ENCODE results near the gene AP2A1. TPM values are rescaled to one million over a fixed set of nuclear protein-coding genes. Genes with fewer than 3 reads are reported as not detected.
"Not testable (repeated sequence)": the region's sequence is repeated elsewhere in the genome, so short reads cannot be mapped to it uniquely, and the experiment has no call there.

AP2A1 gene
- 10 to 100 TPM; 55.5 to 56.2 TPM for total RNA-seq
- 1 to 10 TPM; 2.6 to 9.5 TPM for polyA plus RNA-seq

DNA sequence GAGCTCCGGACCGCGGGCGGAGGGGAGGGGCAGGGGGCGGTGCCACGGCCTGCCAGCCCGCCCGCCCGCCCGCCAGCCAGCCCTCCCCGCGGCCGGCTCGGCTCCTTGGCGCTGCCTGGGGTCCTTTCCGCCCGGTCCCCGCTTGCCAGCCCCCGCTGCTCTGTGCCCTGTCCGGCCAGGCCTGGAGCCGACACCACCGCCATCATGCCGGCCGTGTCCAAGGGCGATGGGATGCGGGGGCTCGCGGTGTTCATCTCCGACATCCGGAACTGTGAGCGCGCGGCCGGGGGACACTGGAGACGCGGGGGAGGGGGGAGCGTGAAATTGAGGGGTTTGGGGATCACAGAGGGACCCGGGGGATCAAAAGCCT, at the start of gene AP2A1:
Gene AP2A1 (plus strand): TSS at position 72 of the 370 bp plus-strand sequence. CDS start 133 bp downstream, at position 205.
- peak within 1 kb of the TSS; percentile 79 to 88 for H3K4me3 ChIP-seq (ENCODE audit: low read length in 2 of 2)
- H3K4me1 ChIP-seq (ENCODE audit: insufficient read depth, low read length) = peaks cover 36% of the 10 kb centered on the region
- no peaks in the 10 kb centered on the region for H3K9me3 ChIP-seq (ENCODE audit: control insufficient read depth in 1 of 2, low read length in 2 of 2)
- Mint-ChIP-seq H3K4me1 (peaks cover 33 to 48% (median 37%) of the 10 kb centered on the region in 4 donors), H3K27ac (peak within 1 kb of the TSS; percentile 85 to 97 (median 96)), H3K4me3 (peak within 1 kb of the TSS; percentile 92 to 99 (median 94)), H3K27me3 (no peaks in the 10 kb centered on the region), H3K36me3 (peaks cover 11 to 18% of the 10 kb centered on the region in 2 donors), H3K9me3 (no peaks in the 10 kb centered on the region)
- POLR2A ChIA-PET (ENCODE audit: partially characterized antibody) = interaction anchor here (0.7 to 3.5 kb wide), 16 partner anchors 43 to 1796 kb away, joined by 3 to 24 read pairs (median 4); partner anchors contain the start of genes AKT1S1, ATF5, FUZ and MED25
- intact Hi-C loops (cut with micrococcal nuclease) = loop anchor here (1.0 to 5.0 kb wide), 10 partner anchors 42 to 1322 kb away; partner anchors contain the start of genes AKT1S1, FUZ, GRWD1 and PNKP
- H3K27me3 ChIP-seq (ENCODE audit: insufficient read depth, low read length) = no peaks in the 10 kb centered on the region
- no peak for DNase-seq
- CTCF ChIA-PET (ENCODE audit: partially characterized antibody) = interaction anchor here (1.0 to 2.1 kb wide), 3 partner anchors 49 to 95 kb away, joined by 3 to 8 read pairs (median 3); no protein-coding TSS in a partner anchor
- H3K36me3 ChIP-seq (ENCODE audit: insufficient read depth, low read length) = no peaks in the 10 kb centered on the region
- peak within 1 kb of the TSS; percentile 80 for H3K27ac ChIP-seq (ENCODE audit: low read depth, low read length)

DNA sequence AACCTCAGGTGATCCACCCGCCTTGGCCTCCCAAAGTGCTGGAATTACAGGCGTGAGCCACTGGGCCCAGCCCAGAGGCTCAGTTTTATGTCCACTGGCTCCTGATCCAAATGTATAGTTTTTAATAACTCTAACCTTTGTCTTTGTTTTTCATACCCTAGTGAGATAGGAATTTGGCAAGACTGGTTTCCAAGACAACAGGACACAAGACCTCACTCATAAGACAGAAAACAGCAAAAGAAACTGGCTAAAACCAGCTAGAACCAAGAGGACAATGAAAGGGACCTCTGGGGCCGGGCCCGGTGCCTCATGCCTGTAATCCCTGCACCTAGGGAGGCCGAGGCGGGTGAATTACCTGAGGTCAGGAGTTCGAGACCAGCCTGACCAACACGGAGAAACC, 48.3 kb upstream of the AP2A1 start:
- peaks cover 3 to 11% of the 10 kb centered on the region in 2 donors for H3K36me3 Mint-ChIP-seq
- H3K27ac Mint-ChIP-seq = peak overlapping the region in 5 of 7 donors; percentile 25 to 98 (median 79)
- H3K27ac ChIP-seq (ENCODE audit: low read depth, low read length) = no peak overlapping the region
- POLR2A ChIA-PET (ENCODE audit: partially characterized antibody) = interaction anchor here (0.7 to 2.5 kb wide), 10 partner anchors 41 to 605 kb away, joined by 3 to 15 read pairs (median 5); partner anchors contain the start of genes AP2A1, BCL2L12, FUZ and IRF3
- intact Hi-C loops (cut with micrococcal nuclease) = loop anchor here (5.0 kb wide), 1 partner anchor 159 kb away; the partner anchor contains the start of genes AKT1S1 and TBC1D17
- H3K36me3 ChIP-seq (ENCODE audit: insufficient read depth, low read length) = no peaks in the 10 kb centered on the region
- H3K27me3 ChIP-seq (ENCODE audit: insufficient read depth, low read length) = no peaks in the 10 kb centered on the region
- peak overlapping the region in 6 of 8 donors; percentile 15 to 96 (median 49) for H3K4me3 Mint-ChIP-seq
- no peaks in the 10 kb centered on the region for H3K9me3 ChIP-seq (ENCODE audit: control insufficient read depth in 1 of 2, low read length in 2 of 2)
- CTCF ChIA-PET (ENCODE audit: partially characterized antibody) = interaction anchor here (1.1 to 1.7 kb wide), 8 partner anchors 10 to 172 kb away, joined by 3 to 10 read pairs (median 5); no protein-coding TSS in a partner anchor
- peaks cover 12% of the 10 kb centered on the region for H3K4me1 ChIP-seq (ENCODE audit: insufficient read depth, low read length)
- H3K4me1 Mint-ChIP-seq = peaks cover 7 to 12% (median 10%) of the 10 kb centered on the region in 4 donors
- no peaks in the 10 kb centered on the region for H3K27me3 Mint-ChIP-seq
- H3K4me3 ChIP-seq (ENCODE audit: low read length in 2 of 2) = no peak overlapping the region
- peaks cover 0 to 6% (median 0%) of the 10 kb centered on the region in 8 donors for H3K9me3 Mint-ChIP-seq
- DNase-seq = no peak

DNA sequence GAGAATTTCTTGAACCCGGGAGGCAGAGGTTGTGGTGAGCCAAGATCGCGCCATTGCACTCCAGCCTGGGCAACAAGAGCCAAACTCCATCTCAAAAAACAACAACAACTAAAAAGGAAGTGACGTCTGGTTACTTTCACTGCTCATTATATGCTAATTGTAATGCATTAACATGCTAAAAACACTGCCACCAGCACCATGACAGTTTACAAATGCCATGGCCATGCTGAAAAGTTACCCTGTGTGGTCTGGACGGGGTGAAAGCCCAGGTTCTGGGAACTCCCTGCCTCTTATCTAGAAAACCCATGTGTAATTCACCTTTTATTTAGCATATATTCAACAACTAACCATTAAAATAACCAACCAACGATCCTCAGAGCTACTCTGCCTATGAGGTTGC, 47.8 kb upstream of the AP2A1 start:
- Histone ChIP-seq H3K4me3 (ENCODE audit: low read length in 2 of 2) (no peak overlapping the region), H3K27me3 (ENCODE audit: insufficient read depth, low read length) (no peaks in the 10 kb centered on the region), H3K36me3 (ENCODE audit: insufficient read depth, low read length) (no peaks in the 10 kb centered on the region), H3K4me1 (ENCODE audit: insufficient read depth, low read length) (peaks cover 12% of the 10 kb centered on the region), H3K9me3 (ENCODE audit: control insufficient read depth in 1 of 2, low read length in 2 of 2) (no peaks in the 10 kb centered on the region), H3K27ac (ENCODE audit: low read depth, low read length) (no peak overlapping the region)
- H3K27me3 Mint-ChIP-seq = no peaks in the 10 kb centered on the region
- ChIA-PET CTCF (ENCODE audit: partially characterized antibody) (no interaction called here), POLR2A (ENCODE audit: partially characterized antibody) (interaction anchor here (1.1 kb wide), 1 partner anchor 133 kb away, joined by 3 read pairs; no protein-coding TSS in a partner anchor)
- intact Hi-C loops (cut with micrococcal nuclease) = loop anchor here (5.0 kb wide), 1 partner anchor 158 kb away; the partner anchor contains the start of genes AKT1S1 and TBC1D17
- no peak for DNase-seq
- peak overlapping the region in 7 of 8 donors; percentile 15 to 67 (median 55) for H3K4me3 Mint-ChIP-seq
- H3K4me1 Mint-ChIP-seq = peaks cover 7 to 12% (median 10%) of the 10 kb centered on the region in 4 donors
- peaks cover 0 to 6% (median 0%) of the 10 kb centered on the region in 8 donors for H3K9me3 Mint-ChIP-seq
- peak overlapping the region in 5 of 7 donors; percentile 47 to 98 (median 79) for H3K27ac Mint-ChIP-seq
- H3K36me3 Mint-ChIP-seq = peaks cover 5 to 11% of the 10 kb centered on the region in 2 donors

DNA sequence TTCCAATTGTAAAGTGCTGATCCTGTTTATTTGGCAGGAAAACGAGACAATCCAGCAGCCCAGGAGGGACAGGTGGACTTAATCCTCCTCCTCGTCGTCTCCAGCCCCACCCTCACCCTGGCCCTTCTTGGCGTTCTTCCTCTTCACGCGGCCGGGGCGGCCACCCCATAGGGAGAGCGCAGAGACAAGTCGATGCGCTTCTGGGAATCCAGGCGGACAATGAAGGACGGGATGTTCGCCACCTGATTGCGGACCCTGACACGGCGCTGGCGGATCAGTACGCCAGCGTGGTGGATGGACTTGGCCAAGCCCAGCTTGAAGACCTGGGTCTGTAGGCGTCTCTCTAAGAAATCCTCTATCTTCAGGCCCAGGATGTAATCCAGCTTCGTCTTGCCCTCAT, 47.4 kb upstream of the AP2A1 start:
- DNase-seq; H3K9me3 ChIP-seq (ENCODE audit: control insufficient read depth in 1 of 2, low read length in 2 of 2); H3K27ac ChIP-seq (ENCODE audit: low read depth, low read length); H3K36me3 ChIP-seq (ENCODE audit: insufficient read depth, low read length); H3K27me3 Mint-ChIP-seq; H3K4me3 ChIP-seq (ENCODE audit: low read length in 2 of 2); POLR2A ChIA-PET (ENCODE audit: partially characterized antibody); H3K9me3 Mint-ChIP-seq; H3K27me3 ChIP-seq (ENCODE audit: insufficient read depth, low read length): not testable (repeated sequence)
- H3K4me3 Mint-ChIP-seq = peak overlapping the region in 4 of 8 donors; percentile 15 to 67 (median 57)
- peak overlapping the region in 2 of 7 donors; percentile 50 to 79 for H3K27ac Mint-ChIP-seq
- CTCF ChIA-PET (ENCODE audit: partially characterized antibody) = interaction anchor here (0.7 kb wide), 1 partner anchor 405 kb away, joined by 3 read pairs; no protein-coding TSS in a partner anchor
- intact Hi-C loops (cut with micrococcal nuclease) = loop anchor here (5.0 kb wide), 1 partner anchor 158 kb away; the partner anchor contains the start of genes AKT1S1 and TBC1D17
- H3K36me3 Mint-ChIP-seq = peaks cover 5 to 14% of the 10 kb centered on the region in 2 donors
- H3K4me1 Mint-ChIP-seq = peaks cover 7 to 12% (median 10%) of the 10 kb centered on the region in 4 donors
- peaks cover 12% of the 10 kb centered on the region for H3K4me1 ChIP-seq (ENCODE audit: insufficient read depth, low read length)

DNA sequence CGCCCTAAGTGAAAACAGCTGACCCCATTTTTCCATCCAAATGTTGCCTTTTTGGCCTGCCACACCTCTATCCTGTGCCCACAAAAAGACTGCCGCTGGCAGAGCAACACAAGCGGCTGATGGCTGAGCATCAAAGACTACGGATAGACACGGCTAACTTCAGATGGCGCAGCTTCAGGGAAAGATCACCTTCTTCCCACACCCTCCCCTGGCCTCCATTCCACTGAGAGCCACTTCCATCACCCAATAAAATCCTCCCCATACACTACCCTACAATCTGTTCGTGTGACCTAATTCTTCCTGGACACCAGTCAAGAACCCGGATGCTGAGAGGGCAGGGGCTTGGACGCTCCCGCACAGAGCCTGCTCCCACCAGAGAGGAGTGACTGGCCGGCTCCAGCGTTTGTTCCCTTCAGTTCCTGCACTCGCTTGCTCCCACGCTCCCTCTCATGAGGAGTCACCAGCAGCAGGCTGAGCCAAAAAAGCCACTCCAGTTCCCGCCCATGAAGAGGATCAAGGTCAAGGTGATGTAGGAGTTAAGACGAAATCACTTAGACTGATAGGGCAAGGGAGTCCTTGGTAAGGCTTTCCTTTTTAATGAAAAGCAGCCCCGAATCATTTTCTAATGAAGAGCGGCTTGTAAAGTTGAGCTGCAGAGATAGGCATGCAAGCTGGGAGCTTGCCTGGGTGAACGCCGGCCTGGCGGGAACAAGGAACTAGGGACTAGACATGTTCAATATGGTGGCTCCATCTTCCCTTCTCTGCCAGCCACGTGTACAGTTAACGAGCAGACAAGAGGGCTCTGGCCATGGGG, 39.4 kb upstream of the AP2A1 start:
- peaks cover 0 to 1% (median 0%) of the 10 kb centered on the region in 4 donors for H3K4me1 Mint-ChIP-seq
- peaks cover 10 to 23% of the 10 kb centered on the region in 2 donors for H3K36me3 Mint-ChIP-seq
- Histone ChIP-seq H3K9me3 (ENCODE audit: control insufficient read depth in 1 of 2, low read length in 2 of 2) (no peaks in the 10 kb centered on the region), H3K27ac (ENCODE audit: low read depth, low read length) (no peak overlapping the region), H3K4me3 (ENCODE audit: low read length in 2 of 2) (no peak overlapping the region), H3K4me1 (ENCODE audit: insufficient read depth, low read length) (no peaks in the 10 kb centered on the region), H3K36me3 (ENCODE audit: insufficient read depth, low read length) (no peaks in the 10 kb centered on the region), H3K27me3 (ENCODE audit: insufficient read depth, low read length) (no peaks in the 10 kb centered on the region)
- intact Hi-C loops (cut with micrococcal nuclease) = no loop called here
- no peak for DNase-seq
- CTCF ChIA-PET (ENCODE audit: partially characterized antibody) = interaction anchor here (1.1 to 1.4 kb wide), 2 partner anchors 10 kb away, joined by 3 to 4 read pairs; no protein-coding TSS in a partner anchor
- POLR2A ChIA-PET (ENCODE audit: partially characterized antibody) = no interaction called here
- H3K4me3 Mint-ChIP-seq = no peak overlapping the region
- H3K27ac Mint-ChIP-seq = peak overlapping the region in 1 of 7 donors; percentile 4
- H3K9me3 Mint-ChIP-seq = peaks cover 0 to 2% (median 0%) of the 10 kb centered on the region in 8 donors
- no peaks in the 10 kb centered on the region for H3K27me3 Mint-ChIP-seq

DNA sequence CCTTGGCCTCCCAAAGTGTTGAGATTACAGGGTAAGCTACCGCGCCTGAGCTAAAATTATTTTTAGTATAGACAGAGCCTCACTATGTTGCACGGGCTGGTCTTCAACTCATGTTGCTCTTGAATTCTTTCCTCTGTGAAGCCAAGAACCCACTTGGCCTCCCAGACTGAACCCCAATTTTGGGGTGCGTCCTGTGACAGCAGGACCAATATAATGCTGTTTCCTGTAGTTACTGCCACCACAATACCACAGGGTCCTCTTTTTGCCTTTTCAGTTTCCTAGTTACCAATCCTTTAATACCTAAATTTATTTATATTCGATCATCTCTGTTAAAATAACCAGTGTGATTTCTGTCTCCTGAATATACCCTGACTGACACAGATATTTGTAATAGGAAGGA, 36.6 kb upstream of the AP2A1 start:
- Mint-ChIP-seq H3K4me3 (no peak overlapping the region), H3K36me3 (peaks cover 3 to 15% of the 10 kb centered on the region in 2 donors), H3K4me1 (no peaks in the 10 kb centered on the region), H3K27me3 (peaks cover 0 to 2% of the 10 kb centered on the region in 2 donors), H3K9me3 (no peaks in the 10 kb centered on the region), H3K27ac (no peak overlapping the region)
- Histone ChIP-seq H3K4me3 (ENCODE audit: low read length in 2 of 2) (no peak overlapping the region), H3K36me3 (ENCODE audit: insufficient read depth, low read length) (no peaks in the 10 kb centered on the region), H3K4me1 (ENCODE audit: insufficient read depth, low read length) (no peaks in the 10 kb centered on the region), H3K27ac (ENCODE audit: low read depth, low read length) (no peak overlapping the region), H3K27me3 (ENCODE audit: insufficient read depth, low read length) (no peaks in the 10 kb centered on the region), H3K9me3 (ENCODE audit: control insufficient read depth in 1 of 2, low read length in 2 of 2) (no peaks in the 10 kb centered on the region)
- intact Hi-C loops (cut with micrococcal nuclease) = no loop called here
- no peak for DNase-seq
- CTCF ChIA-PET (ENCODE audit: partially characterized antibody) = interaction anchor here (1.0 kb wide), 1 partner anchor 13 kb away, joined by 3 read pairs; no protein-coding TSS in a partner anchor
- POLR2A ChIA-PET (ENCODE audit: partially characterized antibody) = interaction anchor here (0.8 kb wide), 1 partner anchor 13 kb away, joined by 3 read pairs; no protein-coding TSS in a partner anchor

All from CD4-positive, alpha-beta memory T cell (primary cell).